C4-2B (cell line): ENCODE results near the gene AHCYL2.

Source experiments
- ZFX ChIP-seq: fragments of 450-650 bp; IDR thresholded peaks from 2 replicates; pipeline ENCODE4 v1.6.1; 2017
- TF ChIP-seq, protein P1 (sequence below): fragments of 450-650 bp; conservative IDR thresholded peaks from 2 replicates; pipeline ENCODE4 v1.5.1; 2017; ENCODE audit warnings: mild to moderate bottlenecking

DNA sequence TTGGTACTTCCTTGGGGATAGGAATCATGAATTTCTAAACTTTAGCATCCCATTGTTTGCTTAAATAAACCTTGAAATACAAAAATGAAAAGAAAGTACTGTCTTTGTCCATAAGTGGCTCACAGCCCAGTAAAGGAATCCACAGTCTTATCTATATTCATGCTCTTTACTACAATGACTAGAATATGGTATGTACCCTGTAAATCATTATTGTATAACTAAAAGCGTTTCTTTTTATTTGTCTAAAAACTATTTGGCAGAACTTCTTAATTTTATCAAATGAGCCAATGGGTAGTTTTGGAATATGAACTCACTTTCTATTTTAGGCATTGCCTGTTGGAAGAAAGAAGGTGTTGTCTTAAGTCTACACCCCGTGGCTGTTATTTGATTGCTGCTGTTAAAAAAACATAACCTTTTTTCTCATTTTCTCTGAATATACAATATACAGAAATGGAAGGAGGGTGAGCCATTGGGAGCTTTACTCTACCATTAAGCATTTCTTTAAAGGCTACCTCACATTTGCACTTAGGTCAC lies 197.0 kb downstream of the AHCYL2 start:
- TF ChIP-seq, protein P1, sequence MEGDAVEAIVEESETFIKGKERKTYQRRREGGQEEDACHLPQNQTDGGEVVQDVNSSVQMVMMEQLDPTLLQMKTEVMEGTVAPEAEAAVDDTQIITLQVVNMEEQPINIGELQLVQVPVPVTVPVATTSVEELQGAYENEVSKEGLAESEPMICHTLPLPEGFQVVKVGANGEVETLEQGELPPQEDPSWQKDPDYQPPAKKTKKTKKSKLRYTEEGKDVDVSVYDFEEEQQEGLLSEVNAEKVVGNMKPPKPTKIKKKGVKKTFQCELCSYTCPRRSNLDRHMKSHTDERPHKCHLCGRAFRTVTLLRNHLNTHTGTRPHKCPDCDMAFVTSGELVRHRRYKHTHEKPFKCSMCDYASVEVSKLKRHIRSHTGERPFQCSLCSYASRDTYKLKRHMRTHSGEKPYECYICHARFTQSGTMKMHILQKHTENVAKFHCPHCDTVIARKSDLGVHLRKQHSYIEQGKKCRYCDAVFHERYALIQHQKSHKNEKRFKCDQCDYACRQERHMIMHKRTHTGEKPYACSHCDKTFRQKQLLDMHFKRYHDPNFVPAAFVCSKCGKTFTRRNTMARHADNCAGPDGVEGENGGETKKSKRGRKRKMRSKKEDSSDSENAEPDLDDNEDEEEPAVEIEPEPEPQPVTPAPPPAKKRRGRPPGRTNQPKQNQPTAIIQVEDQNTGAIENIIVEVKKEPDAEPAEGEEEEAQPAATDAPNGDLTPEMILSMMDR: no peak
- no peak for TF ChIP-seq ZFX
